ENCODE measurements around the gene IGF1R.

Gene IGF1R

DNA sequence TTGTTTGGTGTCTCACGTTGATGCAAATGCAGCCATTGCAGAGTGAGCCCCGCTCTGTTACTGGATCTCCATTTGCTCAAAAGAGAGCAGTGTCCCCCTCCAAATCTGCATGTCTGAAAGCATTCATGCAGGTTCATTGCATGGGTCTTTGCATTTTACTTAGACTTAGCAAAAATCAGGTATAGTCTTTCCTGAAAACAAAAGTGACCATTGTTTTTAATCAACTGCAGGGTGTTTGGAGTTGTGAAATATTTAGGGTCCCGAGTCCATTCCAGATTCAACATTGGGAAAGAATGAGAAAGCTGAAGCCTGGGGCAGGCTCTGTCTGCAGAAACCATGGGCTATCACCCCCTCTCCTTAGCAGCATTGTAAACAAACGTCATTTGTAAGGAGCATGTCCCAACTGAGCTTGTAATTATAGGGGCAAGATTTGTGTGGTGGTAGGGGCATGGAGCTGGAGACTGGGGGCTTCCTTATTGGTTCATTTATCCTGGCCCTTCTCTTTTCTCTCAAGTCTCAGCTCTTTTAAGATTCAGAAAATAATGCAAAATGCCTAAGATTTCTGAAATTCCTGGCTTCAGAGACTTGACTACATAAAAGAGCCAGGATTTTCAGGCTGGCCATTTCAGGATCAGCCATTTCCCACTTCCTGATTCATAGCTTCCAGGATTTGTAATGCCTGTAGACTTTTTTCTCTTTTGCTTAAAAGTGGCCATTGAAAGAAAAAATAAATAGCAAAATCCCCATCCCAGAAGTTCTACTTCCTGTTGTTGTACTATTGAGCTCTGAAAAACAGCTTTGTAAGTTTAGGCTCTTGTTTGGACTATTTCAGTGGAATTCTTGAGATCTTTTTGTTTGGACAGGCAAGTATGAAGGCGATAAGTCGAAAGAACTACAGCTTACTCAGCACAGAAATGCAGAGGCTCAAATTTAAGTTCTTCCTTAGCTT lies 23.0 kb downstream of the IGF1R start:
- DNase-seq (ENCODE audit: low spot score) = no peak

DNA sequence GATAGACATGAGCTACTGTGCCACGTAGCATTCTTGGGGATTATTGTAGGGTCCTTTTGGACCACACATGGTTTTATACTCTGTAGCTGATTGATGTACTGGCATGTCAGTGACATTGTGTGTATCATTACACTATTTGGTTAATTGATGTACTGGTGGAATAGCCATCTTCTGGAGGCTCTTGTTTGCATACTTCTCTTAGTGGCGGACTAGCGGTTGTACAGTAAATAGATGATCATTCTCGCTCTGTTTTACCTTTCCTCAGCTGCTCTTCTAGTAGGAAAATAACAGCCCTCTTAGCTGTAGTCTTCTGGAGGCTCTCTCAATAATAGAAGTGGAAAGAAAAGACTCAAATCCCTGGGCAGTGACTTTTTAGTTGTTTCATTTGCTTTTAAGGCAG lies 24.8 kb downstream of the IGF1R start:
- DNase-seq (ENCODE audit: low spot score) = no peak

DNA sequence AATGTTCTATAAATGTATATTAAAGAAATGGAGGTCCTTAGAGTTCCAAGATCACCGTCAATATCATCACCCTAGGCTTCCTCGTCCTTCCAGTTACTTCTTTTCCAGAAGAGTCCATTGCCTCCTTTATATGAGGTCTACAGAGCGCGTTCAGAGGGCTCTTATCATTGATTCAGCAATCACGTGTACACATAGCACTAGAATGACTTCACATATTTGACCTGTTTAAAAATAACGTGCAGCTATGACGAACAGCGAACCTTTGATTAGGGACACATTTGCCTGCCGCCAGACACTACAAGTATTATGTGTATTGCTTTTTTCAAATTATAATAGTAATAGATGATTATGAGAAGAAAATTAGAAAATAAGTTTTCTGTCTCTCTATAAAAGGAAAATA lies 26.0 kb downstream of the IGF1R start:
- DNase-seq (ENCODE audit: low spot score) = no peak

DNA sequence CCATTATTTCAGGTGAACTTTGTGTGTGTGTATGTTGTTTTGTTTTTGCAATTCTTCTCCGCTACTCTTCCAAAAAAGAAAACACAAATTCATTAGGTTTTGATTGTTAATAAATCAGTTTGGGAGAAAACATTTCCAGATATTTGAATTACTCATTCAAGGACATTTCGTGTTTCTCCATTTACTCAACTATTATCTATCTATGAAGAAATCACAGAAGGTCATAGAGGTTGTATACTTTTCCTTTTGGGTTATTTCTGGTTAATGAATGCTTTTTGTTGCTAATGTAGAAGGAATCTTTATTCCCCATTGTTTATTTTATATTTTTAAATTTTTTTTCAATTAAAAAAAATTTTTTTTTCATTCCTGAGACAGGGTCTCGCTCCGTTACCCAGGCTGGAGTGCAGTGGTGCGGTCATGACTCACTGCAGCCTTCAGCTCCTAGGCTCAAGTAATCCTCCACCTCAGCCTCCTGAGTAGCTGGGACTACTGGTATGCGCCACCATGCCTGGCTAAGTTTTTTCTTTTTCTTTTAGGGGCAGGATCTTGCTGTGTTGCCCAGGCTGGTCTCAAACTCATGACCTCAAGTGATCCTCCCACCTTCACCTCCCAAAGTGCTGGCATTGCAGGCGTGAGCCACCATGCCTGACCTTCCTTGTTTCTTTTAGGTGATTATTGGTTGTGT lies 28.4 kb downstream of the IGF1R start:
- DNase-seq (ENCODE audit: low spot score) = no peak

DNA sequence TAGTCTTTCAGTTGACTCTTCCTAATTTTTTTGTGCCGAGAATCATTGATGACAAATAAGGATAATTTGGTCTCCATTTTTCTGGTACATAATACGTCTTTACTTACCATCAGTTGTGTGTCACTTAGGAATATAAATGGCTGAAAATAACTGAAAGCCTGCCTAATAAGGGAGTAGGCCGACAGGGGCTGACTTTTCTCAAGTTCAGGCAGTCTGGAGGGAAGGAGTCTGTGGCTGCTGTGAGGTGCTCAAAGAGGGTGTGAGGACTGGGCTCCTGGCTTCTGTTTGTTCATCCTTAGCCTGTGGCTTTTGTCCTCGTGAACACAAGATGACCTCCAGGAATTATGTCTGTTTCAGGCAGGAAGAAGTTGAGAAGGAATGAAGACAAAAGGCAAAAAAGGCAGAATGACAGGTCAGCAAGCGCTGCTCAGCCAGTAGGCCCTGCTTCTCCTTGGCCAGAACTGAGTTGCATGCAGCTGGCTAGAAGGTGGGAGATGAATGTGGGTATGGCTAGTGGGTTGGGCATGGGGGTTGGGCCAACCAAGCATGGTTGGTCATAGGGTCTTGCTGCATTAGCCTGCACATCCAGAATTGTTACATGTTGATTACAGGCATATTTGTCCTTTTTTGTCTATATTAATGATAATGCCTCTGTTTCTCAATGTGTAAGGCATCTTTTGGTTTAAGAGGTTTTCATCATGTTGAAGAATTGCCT lies 29.2 kb downstream of the IGF1R start:
- DNase-seq (ENCODE audit: low spot score) = no peak

DNA sequence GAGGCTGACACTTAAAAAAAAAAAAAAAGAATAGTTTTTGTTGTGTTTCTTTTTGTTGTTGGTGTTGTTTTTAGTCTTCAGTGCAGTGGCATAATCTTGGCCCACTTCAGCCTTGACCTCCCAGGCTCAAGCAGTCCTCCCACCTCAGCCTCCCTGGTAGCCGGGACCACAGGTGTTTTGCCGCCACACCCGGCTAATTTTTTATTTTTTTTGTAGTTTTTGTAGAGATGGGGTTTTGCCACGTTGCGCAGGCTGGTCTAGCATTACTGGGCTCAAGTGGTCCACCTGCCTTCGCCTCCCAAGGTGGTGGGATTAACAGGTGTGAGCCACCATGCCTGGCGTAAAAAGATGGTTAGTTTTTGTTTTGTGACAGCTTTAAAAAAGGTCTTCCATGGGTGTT lies 30.1 kb downstream of the IGF1R start:
- DNase-seq (ENCODE audit: low spot score) = no peak

DNA sequence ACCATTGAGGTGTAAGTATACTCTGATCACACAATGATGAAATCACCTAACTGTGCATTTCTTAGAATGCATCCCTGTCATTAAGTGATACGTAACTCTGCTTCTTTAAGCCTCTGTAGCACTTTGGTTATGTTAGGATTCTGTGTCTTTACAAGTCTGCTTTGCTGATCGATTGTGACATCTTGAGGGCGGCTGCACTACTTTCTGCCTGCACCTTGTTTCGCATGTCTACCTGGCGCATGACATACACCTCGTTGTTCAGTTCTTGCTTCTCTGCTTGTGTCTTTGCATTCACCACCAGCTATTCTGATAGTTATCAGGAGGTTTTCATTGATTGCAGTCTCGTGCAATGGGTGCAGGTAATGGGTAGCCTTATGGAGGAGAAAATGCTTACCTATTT lies 32.7 kb downstream of the IGF1R start:
- DNase-seq (ENCODE audit: low spot score) = no peak

DNA sequence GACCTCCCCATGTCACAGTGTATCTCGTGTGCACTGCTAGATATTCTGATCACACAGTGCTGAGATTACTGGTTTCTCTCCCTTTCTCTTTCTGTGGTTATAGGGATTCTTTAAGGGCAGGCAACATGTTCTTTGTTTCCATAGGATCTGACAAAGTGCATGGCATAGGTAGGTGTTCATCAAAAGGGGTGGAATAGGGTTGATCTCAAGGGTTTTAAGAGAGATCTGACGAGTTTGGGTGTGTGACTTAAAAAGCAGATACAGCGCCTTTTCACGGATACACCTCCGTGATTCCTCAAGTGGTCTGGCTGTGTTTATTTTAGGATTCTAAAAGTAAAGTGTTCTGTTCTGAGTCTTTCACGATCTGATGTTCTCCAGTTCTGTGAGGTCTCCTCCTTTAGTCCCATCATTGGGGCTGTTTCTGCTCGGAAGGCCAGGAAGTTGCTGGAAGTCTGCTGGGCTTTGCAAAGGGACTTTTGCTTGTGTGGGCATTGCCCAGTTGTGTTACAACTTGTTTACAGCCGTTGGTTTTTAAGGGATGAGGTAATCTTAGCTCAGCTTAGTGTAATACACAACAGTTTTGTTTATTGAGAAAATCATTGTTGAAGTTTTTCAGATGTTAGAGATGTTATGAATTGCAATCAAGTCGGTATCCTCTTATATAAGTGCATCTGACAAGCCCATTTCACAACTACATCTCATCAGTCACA lies 34.8 kb downstream of the IGF1R start:
- no peak for DNase-seq (ENCODE audit: low spot score)

DNA sequence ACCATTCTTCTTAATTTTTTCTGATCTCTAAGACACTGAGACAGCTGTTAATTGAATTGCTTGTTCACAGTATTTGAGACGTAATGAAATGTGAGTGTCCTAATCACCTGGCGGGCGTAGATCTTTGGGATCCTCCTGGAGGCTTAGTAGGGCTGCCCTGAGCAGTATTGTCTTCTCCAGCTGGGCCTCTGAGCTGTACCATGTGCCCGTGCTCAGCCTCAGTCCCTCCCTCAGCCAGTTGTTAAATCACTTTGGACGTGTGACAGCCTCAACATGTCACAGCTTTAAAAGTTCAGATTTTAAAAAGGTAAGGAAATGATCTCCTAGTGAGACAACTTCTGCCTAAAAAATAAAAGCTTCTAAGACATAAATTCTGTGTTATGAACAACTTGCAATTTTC lies 35.5 kb downstream of the IGF1R start:
- no peak for DNase-seq (ENCODE audit: low spot score)

DNA sequence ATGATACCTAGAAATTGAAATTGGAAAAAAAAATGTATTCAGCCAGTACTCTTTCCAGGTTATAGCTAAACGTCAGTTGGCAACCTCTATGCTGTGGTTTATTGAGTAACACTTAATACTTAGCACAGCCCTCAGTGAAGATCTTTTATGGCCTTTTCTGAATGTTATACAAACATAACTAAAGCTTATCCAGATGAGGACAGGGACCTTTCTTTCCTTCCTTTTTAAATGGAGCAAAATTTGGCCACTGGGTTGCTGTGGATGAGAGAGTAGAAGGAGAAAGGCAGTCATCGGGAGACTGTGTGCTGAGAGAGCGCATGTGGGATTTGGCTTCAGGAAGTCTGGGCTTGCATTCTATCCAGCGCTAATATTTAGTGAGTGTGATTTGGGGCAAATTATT lies 36.1 kb downstream of the IGF1R start:
- no peak for DNase-seq (ENCODE audit: low spot score)

DNA sequence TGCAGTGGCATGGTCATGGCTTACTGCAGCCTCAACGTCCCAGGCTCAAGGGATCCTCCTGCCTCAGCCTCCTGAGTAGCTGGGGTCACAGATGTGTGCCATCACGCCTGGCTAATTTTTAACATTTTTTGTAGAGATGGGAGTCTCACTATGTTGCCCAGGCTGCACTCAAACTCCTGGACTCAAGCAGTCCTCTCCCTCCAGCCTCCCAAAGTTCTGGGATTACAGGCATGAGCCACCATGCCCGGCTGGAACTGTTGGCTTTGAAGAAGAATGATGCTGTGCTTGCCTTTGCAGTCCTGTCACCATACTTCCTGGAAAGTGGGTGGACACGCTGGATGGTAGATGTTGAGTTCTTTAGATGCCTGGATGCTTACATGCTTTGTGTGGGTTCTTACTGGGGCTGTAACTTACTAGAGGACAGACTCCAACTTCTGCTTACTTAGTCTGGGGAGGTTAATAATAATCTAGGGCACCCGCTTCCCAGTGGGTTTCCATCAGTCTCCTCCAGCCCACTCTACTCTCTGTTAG lies 36.7 kb downstream of the IGF1R start:
- no peak for DNase-seq (ENCODE audit: low spot score)

DNA sequence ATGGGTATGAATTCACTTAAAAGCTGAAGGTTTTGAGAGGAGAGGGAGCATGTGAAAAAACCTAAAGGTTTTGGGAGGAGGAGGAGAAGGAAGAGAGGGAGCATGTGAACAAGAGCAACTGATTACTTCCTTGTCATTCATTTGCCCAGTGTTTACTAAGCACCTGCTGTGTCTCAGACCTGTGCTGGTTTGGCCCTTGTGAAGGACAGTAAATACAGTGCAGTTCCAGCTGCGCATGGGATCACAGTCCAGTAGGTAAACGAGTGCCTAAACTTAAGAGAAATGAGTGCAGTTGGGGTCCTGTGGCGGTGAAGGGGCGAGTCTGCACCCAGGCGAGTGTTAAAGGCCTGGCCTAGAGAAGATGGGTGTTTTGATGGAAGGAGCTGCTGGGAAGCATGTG lies 38.6 kb downstream of the IGF1R start:
- no peak for DNase-seq (ENCODE audit: low spot score)

DNA sequence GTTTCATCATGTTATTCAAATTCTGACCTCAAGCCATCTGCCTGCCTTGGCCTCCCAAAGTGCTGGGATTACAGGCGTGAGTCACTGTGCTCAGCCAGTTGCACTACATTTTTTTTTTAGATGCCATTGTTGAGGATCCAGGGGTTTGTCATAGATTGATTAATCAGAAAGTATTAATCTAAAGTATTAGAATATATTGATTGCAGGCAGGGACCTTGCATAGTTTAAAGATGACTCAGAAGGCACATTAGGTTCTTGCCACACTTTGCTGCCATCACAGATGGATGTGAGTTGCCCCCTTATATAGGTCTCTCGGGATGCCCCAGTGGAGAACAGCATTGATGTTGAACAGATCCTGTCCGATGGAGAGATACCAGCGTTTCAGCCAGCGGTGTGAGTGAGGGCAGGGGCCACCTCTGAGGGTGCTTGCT lies 41.1 kb downstream of the IGF1R start:
- no peak for DNase-seq (ENCODE audit: low spot score)

DNA sequence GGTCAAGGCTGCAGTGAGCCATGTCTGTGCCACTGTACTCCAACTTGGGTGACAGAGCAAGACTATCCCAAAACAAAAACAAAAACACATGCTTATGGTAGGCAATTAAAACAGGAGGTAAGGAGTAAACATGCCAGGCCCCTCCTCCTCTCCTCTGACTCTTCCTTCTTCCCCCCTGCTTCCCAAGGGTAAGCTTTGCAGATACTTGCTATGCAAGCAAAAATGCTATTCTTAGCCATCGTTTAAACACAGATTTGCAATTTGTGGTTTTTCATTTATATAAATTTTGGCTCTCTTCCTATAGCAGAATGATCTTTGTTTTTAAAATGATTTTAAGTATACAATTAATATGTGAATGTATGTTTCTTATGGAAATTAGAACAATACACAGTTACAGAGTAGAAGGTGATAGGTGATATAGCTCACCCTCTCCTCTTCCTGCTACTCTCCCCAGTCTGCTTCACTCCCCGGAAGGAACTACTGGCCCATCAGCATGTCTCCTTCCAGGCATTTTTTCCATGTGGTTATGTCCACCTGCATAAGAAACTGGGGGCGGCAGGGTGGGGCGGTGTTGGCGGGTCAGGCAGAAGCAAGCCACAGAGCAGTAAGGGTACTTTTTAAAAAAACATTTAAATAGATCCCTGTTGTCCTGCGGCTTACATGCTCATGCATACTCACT lies 42.1 kb downstream of the IGF1R start:
- DNase-seq (ENCODE audit: low spot score) = no peak

DNA sequence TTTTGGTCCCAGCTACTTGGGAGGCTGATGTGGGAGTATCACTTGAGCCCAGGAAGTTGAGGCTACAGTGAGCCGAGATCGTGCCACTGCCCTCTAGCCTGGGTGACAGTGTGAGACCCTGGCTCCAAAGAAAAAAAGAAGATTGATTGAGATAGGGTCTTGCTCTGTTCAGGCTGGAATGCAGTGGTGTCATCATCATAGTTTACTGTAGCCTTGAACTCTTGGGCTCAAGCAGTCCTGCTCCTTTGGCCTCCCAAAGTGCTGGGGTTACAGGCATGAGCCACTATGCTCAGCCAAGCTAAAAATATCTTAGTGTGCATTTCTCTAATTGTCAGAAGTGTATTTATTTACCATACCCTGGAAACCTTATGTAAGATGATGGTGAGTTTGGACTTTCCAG lies 43.9 kb downstream of the IGF1R start:
- no peak for DNase-seq (ENCODE audit: low spot score)

DNA sequence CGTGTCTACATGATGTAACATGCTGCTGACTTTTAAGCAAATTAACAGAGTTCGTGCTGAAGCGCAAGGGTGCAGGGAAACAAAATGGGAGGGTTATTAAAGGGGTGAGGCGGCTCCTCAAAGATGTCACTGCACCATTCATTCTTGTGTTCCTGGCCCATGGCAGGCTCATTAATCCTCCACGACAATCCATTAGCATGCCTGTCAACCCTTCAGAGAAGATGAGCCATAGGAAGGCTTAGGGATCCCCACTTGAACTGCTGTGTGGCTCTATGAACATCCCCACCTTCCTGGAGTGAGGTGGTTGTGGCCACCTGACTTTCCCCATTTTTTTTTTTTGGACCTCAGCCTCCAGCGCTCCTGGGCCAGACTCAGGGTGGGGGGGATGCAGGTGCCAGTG lies 45.8 kb downstream of the IGF1R start:
- DNase-seq (ENCODE audit: low spot score) = no peak

DNA sequence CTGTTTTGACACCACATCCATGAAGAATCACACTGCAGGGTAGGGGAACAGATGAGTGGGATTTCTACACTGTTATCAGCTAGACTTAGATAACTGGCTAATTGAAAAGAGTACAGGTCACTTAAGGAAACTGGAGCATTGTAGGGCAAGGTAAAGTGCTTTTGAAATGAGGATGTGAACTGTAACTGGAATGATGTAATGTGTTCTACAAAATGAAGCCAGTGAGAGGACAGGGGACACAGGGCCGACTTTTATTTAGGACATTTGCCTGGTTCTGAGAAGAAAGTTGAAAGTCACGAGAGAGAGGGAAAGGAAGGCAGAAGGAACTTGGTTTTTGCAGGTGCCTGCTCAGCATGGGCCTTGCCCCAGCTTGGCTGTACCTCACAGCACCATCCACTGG lies 50.5 kb downstream of the IGF1R start:
- DNase-seq (ENCODE audit: low spot score) = no peak

DNA sequence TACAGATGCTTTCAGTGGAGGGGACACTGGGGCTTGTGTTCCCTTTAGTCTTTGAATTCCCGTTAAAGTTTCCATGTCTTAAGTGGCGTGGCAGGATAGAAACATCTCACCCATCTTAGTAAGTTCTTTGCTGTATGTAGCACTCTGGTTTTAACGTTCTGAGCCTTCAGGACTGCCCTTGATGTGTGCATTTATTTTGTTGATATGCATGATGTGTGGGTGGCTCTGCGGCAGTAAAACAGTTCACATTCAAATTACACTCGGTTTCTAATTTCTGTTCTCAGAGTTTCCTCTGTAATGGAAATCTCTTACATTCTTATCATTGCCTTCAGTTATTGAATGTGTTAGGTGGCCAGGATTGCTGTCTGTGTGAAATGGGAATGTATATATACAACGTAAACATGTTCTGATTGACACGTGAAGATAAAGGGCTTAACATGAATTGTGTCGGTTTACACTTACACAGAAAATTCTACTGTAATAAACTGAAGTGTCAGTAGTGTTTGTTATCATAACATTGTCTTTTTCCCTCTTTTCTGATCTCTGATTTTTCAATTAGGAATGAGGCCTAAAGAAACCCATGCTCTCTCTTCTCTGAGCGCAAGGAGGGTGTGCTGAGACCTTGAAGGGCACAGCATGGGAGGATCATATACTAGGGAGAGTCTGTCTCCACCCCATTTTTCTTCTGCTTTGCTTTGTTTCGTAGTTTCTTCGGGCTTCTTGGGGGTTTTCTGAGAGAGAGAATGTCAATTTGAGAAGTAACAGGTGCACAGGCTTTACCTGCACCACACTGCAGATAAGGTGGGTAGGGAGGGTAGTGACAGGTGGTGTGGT lies 51.5 kb downstream of the IGF1R start:
- DNase-seq (ENCODE audit: low spot score) = no peak

DNA sequence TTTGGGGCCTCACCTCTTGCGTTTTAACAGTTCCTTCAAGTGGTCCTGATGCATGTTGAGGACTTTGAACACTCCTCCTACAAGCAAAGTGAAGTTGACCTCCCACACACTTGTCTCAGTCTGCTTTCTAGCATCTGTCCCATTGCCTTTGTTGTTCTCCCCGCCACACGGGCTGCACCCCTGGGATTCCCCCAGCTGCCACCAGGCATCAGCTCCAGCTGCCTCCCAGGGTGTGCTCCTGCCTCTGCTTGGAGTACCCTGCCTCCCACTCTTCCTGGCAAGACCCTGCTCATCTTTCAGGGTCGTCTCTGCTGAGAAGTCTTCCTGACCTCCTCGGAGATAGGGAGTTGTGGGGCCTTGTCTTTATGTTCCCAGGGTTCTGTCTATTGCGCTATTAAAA lies 52.2 kb downstream of the IGF1R start:
- DNase-seq (ENCODE audit: low spot score) = no peak

DNA sequence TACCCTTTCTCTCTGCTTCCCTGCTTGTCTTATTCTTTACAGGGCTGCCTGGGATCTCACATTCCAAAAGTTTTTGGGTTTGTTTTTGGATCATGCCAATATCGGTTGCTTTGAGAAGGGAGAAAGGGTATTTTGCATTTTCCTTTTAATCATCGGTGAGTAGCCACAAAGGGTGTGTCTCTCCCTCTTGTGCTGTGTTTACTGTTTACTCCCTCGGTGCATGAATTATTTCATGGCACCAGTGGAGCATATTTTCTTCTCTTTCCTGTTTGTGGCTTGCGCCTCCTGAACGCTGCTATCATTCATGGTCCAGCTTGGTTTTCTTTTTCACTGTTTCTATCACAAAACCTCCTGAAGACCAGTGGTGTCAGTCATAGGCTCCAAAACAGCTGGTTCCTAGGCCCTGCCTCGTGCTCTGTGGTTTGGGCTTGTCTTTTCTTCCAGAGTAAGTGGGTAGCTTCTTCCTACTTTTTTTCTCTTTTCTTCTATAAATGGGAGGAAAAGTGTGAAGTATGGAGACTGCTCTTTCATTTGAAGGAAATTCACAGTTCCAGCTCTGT lies 54.9 kb downstream of the IGF1R start:
- DNase-seq (ENCODE audit: low spot score) = no peak
